Breast epithelium (tissue), 3 donors: ENCODE results near the gene RAP2A.

Experiments used
- POLR2AphosphoS5 ChIP-seq, 3 donors: sonication (generic); formaldehyde crosslinking; IDR thresholded peaks; one replicate each; pipeline ENCODE4 v1.6.1; 2017; ENCODE audit warnings: antibody characterized with exemption in 3 of 3
- TF ChIP-seq, protein P1 (sequence below), 3 donors: fragments of 450-650 bp; IDR thresholded peaks; one replicate each; pipeline ENCODE4 v1.5.1; 2016 to 2017; ENCODE audit warnings: antibody characterized with exemption in 3 of 3, mild to moderate bottlenecking in 3 of 3, moderate library complexity in 3 of 3

DNA sequence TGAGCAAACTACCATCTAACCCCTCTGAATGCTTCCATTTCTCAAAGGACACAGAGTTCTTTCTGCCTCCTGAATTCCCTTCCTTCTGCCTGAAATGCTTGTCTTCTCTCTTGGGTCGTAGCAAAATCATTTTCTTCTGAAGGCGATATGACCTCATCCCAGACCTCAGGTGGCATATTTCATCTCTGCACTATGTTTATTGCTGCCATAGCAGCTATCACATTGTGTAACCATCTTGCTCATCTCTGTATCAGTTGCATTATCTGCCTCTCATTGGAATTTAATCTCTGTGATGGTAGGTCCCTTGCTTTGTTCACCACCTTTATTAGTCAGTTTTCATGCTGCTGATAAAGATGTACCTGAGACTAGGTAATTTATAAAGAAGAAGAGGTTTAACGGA is 32.5 kb upstream of the RAP2A start:
- TF ChIP-seq POLR2AphosphoS5 (IDR thresholded peaks at IDR 0.05) = no peak
- TF ChIP-seq, protein P1, sequence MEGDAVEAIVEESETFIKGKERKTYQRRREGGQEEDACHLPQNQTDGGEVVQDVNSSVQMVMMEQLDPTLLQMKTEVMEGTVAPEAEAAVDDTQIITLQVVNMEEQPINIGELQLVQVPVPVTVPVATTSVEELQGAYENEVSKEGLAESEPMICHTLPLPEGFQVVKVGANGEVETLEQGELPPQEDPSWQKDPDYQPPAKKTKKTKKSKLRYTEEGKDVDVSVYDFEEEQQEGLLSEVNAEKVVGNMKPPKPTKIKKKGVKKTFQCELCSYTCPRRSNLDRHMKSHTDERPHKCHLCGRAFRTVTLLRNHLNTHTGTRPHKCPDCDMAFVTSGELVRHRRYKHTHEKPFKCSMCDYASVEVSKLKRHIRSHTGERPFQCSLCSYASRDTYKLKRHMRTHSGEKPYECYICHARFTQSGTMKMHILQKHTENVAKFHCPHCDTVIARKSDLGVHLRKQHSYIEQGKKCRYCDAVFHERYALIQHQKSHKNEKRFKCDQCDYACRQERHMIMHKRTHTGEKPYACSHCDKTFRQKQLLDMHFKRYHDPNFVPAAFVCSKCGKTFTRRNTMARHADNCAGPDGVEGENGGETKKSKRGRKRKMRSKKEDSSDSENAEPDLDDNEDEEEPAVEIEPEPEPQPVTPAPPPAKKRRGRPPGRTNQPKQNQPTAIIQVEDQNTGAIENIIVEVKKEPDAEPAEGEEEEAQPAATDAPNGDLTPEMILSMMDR (IDR thresholded peaks at IDR 0.05) = no peak
